ENCODE measurements around the gene ATP8B4. TPM values are rescaled to one million over a fixed set of nuclear protein-coding genes. Genes with fewer than 3 reads are reported as not detected.

The ATP8B4 gene
- total and polyA plus RNA-seq, 10 of the 15 experiments (the other 5 are each of a cell fraction or from before 2014, with no cell fraction given), result 0.02 to 0.94 (median 0.19) TPM

DNA sequence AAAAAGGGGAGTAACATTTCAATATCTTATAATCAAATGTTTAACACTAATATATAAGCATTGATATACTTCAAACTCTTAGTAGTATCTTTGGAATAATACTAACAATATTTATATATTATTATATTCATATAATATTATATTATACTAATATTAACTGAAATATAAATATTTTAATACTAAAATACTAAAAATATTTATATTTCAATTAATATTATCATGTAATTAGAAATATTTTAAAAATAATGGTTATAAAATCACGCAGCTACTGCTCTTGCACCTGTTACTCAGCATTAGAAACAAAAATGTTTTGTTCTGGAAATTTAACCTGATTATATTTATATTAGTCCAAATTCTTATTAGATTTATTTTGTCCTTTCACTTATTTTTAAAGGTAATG is 12.6 kb upstream of the ATP8B4 start:
- SMC1A ChIA-PET (ENCODE audit: uncharacterized antibody, unreplicated experiment), result interaction anchor here (0.6 to 1.5 kb wide), 5 partner anchors 11 to 896 kb away, joined by 3 to 5 read pairs (median 3); partner anchors contain the start of gene FGF7
- in situ Hi-C loops (cut with MboI), result no loop called here
- CTCF ChIA-PET, result no interaction called here
- H3K4me3 ChIP-seq, result no peak overlapping the region
- TF ChIP-seq RUNX3 (IDR thresholded peaks at IDR 0.05; ENCODE audit: low read length) (no peak), HDAC2 (IDR thresholded peaks at IDR 0.05) (no peak), SREBF1 (IDR thresholded peaks at IDR 0.05; ENCODE audit: low read length) (no peak)
- TF ChIP-seq, protein P1, sequence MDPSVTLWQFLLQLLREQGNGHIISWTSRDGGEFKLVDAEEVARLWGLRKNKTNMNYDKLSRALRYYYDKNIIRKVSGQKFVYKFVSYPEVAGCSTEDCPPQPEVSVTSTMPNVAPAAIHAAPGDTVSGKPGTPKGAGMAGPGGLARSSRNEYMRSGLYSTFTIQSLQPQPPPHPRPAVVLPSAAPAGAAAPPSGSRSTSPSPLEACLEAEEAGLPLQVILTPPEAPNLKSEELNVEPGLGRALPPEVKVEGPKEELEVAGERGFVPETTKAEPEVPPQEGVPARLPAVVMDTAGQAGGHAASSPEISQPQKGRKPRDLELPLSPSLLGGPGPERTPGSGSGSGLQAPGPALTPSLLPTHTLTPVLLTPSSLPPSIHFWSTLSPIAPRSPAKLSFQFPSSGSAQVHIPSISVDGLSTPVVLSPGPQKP (IDR thresholded peaks at IDR 0.05; ENCODE audit: low read depth, low read length), result no peak
- TF ChIP-seq, protein P2, sequence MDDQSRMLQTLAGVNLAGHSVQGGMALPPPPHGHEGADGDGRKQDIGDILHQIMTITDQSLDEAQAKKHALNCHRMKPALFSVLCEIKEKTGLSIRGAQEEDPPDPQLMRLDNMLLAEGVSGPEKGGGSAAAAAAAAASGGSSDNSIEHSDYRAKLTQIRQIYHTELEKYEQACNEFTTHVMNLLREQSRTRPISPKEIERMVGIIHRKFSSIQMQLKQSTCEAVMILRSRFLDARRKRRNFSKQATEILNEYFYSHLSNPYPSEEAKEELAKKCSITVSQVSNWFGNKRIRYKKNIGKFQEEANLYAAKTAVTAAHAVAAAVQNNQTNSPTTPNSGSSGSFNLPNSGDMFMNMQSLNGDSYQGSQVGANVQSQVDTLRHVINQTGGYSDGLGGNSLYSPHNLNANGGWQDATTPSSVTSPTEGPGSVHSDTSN (IDR thresholded peaks at IDR 0.05; ENCODE audit: insufficient replicate concordance, low read depth, low read length), result no peak
- TF ChIP-seq, protein P3, sequence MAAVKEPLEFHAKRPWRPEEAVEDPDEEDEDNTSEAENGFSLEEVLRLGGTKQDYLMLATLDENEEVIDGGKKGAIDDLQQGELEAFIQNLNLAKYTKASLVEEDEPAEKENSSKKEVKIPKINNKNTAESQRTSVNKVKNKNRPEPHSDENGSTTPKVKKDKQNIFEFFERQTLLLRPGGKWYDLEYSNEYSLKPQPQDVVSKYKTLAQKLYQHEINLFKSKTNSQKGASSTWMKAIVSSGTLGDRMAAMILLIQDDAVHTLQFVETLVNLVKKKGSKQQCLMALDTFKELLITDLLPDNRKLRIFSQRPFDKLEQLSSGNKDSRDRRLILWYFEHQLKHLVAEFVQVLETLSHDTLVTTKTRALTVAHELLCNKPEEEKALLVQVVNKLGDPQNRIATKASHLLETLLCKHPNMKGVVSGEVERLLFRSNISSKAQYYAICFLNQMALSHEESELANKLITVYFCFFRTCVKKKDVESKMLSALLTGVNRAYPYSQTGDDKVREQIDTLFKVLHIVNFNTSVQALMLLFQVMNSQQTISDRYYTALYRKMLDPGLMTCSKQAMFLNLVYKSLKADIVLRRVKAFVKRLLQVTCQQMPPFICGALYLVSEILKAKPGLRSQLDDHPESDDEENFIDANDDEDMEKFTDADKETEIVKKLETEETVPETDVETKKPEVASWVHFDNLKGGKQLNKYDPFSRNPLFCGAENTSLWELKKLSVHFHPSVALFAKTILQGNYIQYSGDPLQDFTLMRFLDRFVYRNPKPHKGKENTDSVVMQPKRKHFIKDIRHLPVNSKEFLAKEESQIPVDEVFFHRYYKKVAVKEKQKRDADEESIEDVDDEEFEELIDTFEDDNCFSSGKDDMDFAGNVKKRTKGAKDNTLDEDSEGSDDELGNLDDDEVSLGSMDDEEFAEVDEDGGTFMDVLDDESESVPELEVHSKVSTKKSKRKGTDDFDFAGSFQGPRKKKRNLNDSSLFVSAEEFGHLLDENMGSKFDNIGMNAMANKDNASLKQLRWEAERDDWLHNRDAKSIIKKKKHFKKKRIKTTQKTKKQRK (IDR thresholded peaks at IDR 0.05; ENCODE audit: low read depth, low read length), result no peak
- TF ChIP-seq, protein P4, sequence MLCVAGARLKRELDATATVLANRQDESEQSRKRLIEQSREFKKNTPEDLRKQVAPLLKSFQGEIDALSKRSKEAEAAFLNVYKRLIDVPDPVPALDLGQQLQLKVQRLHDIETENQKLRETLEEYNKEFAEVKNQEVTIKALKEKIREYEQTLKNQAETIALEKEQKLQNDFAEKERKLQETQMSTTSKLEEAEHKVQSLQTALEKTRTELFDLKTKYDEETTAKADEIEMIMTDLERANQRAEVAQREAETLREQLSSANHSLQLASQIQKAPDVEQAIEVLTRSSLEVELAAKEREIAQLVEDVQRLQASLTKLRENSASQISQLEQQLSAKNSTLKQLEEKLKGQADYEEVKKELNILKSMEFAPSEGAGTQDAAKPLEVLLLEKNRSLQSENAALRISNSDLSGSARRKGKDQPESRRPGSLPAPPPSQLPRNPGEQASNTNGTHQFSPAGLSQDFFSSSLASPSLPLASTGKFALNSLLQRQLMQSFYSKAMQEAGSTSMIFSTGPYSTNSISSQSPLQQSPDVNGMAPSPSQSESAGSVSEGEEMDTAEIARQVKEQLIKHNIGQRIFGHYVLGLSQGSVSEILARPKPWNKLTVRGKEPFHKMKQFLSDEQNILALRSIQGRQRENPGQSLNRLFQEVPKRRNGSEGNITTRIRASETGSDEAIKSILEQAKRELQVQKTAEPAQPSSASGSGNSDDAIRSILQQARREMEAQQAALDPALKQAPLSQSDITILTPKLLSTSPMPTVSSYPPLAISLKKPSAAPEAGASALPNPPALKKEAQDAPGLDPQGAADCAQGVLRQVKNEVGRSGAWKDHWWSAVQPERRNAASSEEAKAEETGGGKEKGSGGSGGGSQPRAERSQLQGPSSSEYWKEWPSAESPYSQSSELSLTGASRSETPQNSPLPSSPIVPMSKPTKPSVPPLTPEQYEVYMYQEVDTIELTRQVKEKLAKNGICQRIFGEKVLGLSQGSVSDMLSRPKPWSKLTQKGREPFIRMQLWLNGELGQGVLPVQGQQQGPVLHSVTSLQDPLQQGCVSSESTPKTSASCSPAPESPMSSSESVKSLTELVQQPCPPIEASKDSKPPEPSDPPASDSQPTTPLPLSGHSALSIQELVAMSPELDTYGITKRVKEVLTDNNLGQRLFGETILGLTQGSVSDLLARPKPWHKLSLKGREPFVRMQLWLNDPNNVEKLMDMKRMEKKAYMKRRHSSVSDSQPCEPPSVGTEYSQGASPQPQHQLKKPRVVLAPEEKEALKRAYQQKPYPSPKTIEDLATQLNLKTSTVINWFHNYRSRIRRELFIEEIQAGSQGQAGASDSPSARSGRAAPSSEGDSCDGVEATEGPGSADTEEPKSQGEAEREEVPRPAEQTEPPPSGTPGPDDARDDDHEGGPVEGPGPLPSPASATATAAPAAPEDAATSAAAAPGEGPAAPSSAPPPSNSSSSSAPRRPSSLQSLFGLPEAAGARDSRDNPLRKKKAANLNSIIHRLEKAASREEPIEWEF (IDR thresholded peaks at IDR 0.05; ENCODE audit: insufficient replicate concordance, low read depth, low read length), result no peak
- TF ChIP-seq, protein P5, sequence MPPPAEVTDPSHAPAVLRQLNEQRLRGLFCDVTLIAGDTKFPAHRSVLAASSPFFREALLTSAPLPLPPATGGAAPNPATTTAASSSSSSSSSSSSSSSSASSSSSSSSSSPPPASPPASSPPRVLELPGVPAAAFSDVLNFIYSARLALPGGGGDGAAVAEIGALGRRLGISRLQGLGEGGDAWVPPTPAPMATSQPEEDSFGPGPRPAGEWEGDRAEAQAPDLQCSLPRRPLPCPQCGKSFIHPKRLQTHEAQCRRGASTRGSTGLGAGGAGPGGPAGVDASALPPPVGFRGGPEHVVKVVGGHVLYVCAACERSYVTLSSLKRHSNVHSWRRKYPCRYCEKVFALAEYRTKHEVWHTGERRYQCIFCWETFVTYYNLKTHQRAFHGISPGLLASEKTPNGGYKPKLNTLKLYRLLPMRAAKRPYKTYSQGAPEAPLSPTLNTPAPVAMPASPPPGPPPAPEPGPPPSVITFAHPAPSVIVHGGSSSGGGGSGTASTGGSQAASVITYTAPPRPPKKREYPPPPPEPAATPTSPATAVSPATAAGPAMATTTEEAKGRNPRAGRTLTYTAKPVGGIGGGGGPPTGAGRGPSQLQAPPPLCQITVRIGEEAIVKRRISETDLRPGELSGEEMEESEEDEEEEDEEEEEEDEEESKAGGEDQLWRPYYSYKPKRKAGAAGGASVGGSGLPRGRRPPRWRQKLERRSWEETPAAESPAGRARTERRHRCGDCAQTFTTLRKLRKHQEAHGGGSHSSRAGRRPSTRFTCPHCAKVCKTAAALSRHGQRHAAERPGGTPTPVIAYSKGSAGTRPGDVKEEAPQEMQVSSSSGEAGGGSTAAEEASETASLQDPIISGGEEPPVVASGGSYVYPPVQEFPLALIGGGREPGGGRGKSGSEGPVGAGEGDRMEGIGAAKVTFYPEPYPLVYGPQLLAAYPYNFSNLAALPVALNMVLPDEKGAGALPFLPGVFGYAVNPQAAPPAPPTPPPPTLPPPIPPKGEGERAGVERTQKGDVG (CRISPR knock-in tag; IDR thresholded peaks at IDR 0.05), result no peak
- DNase-seq (ENCODE audit: low read depth, low spot score), result no peak
- no peaks in the 10 kb centered on the region; the same call in 2 of the 3 replicates for H3K9me3 ChIP-seq (replicated peaks; ENCODE audit: control insufficient read depth, insufficient read depth, low read length)
- H4K20me1 ChIP-seq (ENCODE audit: control insufficient read depth, insufficient read depth), result no peaks in the 10 kb centered on the region
- ATAC-seq, result no peak
- RAD21 ChIA-PET (ENCODE audit: unreplicated experiment), result no interaction called here
- POLR2A ChIA-PET, result no interaction called here
- no TSS peak for BruUV-seq (replicated peaks)
- H3K27me3 ChIP-seq (replicated peaks in 1 of 2; ENCODE audit: control insufficient read depth in 2 of 2, insufficient read depth in 2 of 2, low read length in 1 of 2), result peaks cover 0 to 2% of the 10 kb centered on the region in 2 experiments; a peak in 2 of 4 replicates
- H3K4me2 ChIP-seq (ENCODE audit: control insufficient read depth, insufficient read depth), result no peak overlapping the region
- no peaks in the 10 kb centered on the region for H3K36me3 ChIP-seq (ENCODE audit: control insufficient read depth in 2 of 2, insufficient read depth in 2 of 2, low read length in 1 of 2)
- H3K4me1 ChIP-seq (ENCODE audit: control insufficient read depth, insufficient read depth, low read length), result no peaks in the 10 kb centered on the region
- no peaks in the 10 kb centered on the region for H3K79me2 ChIP-seq (ENCODE audit: control insufficient read depth, insufficient read depth, low read length)
- WGBS (ENCODE audit: insufficient coverage, insufficient replicate concordance, low lambda C conversion rate, missing lambda C conversion rate), result 5% methylated on average over 1 of the region's 1 CpG
- intact Hi-C loops (cut with micrococcal nuclease; ENCODE audit: unreplicated experiment), result no loop called here
- no peak overlapping the region for H2AFZ ChIP-seq (ENCODE audit: control insufficient read depth, low read depth, low read length)
- no peak overlapping the region for H3K27ac ChIP-seq (ENCODE audit: control insufficient read depth, insufficient read depth)
- FAIRE-seq, result no peak
- no peak overlapping the region for H3K9ac ChIP-seq (ENCODE audit: control insufficient read depth, insufficient read depth, low read length)

All from GM12878 (cell line).